Measurements from ENCODE around the gene REPS2. TPM values are rescaled to one million over a fixed set of nuclear protein-coding genes. Genes with fewer than 3 reads are reported as not detected.

The REPS2 gene
- total RNA-seq, 4 donors from 2014 or later = 2.9 to 10.8 (median 6.7) TPM

DNA sequence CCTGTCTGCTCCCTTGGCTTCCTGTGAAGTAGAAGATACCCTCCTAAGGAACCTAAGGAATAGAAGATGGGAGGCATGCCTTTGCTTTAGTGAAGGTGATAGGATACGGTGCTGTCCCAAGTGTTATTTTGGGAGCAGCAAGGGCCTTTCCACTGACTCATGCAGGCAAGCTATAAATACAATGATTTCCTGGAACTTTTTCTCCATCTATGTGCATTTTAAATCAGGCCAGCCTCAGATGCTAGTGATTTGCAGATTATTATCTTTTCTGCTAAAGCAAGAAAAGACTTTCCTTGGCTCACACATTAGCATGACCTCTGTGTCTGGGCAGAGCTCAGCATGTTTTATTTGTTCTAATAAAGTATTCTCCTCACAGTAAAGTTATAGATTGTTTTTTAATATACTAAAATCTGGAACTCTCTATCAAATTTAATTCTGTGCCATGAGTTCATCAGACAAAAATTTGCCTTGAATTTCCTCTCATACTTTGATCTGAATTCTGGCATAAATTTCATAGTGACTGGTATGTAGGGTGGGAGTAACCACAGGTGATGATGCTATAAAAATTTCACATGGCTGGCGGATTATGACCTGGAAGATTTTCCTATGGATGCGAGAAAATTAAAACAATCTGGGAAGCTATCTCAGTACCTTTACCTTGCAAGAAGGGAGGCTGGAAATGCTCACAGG is 131.7 kb downstream of the REPS2 start:
- no peak for DNase-seq (ENCODE audit: low spot score in 2 of 2)
- H3K4me3 ChIP-seq (ENCODE audit: low read depth, poor library complexity, severe bottlenecking) = no peak overlapping the region
- TF ChIP-seq POLR2A (IDR thresholded peaks at IDR 0.05) (no peak), CTCF (IDR thresholded peaks at IDR 0.05) (no peak)
- intact Hi-C loops (cut with DNase I; ENCODE audit: low total_unique reads) = no loop called here
- WGBS, 2 donors = 21 to 39% methylated on average over 3 of the region's 3 CpGs

GRCh38 chrX:17081511-17081910 is 135.1 kb downstream of the REPS2 start:
- 63 to 88% methylated on average over 3 of the region's 3 CpGs for WGBS, 2 donors
- intact Hi-C loops (cut with DNase I; ENCODE audit: low total_unique reads) = no loop called here
- no peak for TF ChIP-seq CTCF (IDR thresholded peaks at IDR 0.05)
- no peak for TF ChIP-seq POLR2A (IDR thresholded peaks at IDR 0.05)
- no peak overlapping the region for H3K4me3 ChIP-seq (ENCODE audit: low read depth, poor library complexity, severe bottlenecking)
- DNase-seq (ENCODE audit: low spot score in 2 of 2) = no peak

DNA sequence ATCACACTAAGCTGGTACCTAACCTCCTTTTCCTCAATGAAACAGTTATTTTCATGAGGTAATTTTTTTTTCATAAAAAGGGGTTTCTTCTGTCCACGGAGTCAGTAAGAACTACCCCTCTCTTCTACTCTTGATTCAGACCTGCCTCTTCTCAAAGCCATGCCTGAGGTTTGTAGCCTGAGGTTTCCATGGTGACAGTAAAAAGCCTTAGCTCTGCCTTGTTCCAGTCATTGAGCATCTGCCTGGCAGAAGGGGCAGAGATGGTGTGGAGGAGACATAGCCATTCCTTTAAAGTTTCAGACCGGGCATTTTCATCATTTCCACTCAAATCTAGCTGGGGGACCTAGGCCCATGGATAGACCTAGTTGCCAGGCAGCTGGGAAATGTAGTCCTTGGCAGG is 135.5 kb downstream of the REPS2 start:
- H3K4me3 ChIP-seq (ENCODE audit: low read depth, poor library complexity, severe bottlenecking) = no peak overlapping the region
- TF ChIP-seq POLR2A (IDR thresholded peaks at IDR 0.05) (no peak), CTCF (IDR thresholded peaks at IDR 0.05) (no peak)
- no peak for DNase-seq (ENCODE audit: low spot score in 2 of 2)
- 69 to 79% methylated on average over 2 of the region's 2 CpGs for WGBS, 2 donors
- intact Hi-C loops (cut with DNase I; ENCODE audit: low total_unique reads) = no loop called here

- DNase-seq (ENCODE audit: low spot score in 2 of 2) = no peak
- 35 to 43% methylated on average over 7 of the region's 7 CpGs for WGBS, 2 donors
- TF ChIP-seq CTCF (IDR thresholded peaks at IDR 0.05) = no peak
- no peak for TF ChIP-seq POLR2A (IDR thresholded peaks at IDR 0.05)
Observed at GRCh38 chrX:17082831-17083230, 136.4 kb downstream of the REPS2 start.

DNA sequence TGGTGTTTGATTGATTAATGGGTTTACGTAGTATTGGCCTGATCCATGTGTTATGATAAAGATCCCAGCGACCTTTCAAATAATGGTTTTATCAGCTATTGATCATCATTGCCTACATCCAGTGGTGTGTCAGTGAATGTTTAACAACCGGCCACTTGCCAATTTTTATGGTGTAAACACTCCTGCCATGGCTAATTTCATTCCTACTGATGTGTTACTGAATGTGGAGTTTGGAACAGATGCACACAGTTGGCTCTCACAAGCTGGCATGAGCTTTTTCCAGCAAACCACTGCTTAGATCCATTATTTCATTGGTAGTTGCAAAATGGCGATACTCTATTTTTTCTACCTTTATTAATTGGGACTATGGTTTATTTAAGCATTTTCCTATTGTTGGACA is 139.9 kb downstream of the REPS2 start:
- TF ChIP-seq CTCF (IDR thresholded peaks at IDR 0.05) (no peak), POLR2A (IDR thresholded peaks at IDR 0.05) (no peak)
- DNase-seq (ENCODE audit: low spot score in 2 of 2) = no peak
- WGBS, 2 donors = 85 to 92% methylated on average over 4 of the region's 4 CpGs
- no peak overlapping the region for H3K4me3 ChIP-seq (ENCODE audit: low read depth, poor library complexity, severe bottlenecking)
- intact Hi-C loops (cut with DNase I; ENCODE audit: low total_unique reads) = no loop called here

More at GRCh38 chrX:17082831-17083230, 136.4 kb downstream of the REPS2 start:
- intact Hi-C loops (cut with DNase I; ENCODE audit: low total_unique reads) = no loop called here
- H3K4me3 ChIP-seq (ENCODE audit: low read depth, poor library complexity, severe bottlenecking) = no peak overlapping the region

GRCh38 chrX:17095161-17095560 is 148.7 kb downstream of the REPS2 start:
- no peak overlapping the region for H3K4me3 ChIP-seq (ENCODE audit: low read depth, poor library complexity, severe bottlenecking)
- intact Hi-C loops (cut with DNase I; ENCODE audit: low total_unique reads) = no loop called here
- DNase-seq (ENCODE audit: low spot score in 2 of 2) = no peak
- no peak for TF ChIP-seq CTCF (IDR thresholded peaks at IDR 0.05)
- TF ChIP-seq POLR2A (IDR thresholded peaks at IDR 0.05) = no peak
